AG04449 (cell line): ENCODE results near the gene DDX11.
"Not testable (repeated sequence)": the region's sequence is repeated elsewhere in the genome, so short reads cannot be mapped to it uniquely, and the experiment has no call there.

ENCODE experiments used
- CTCF ChIA-PET: fragments of 350-600 bp; formaldehyde crosslinking; extraction: SDS; loops from one replicate; lab custom pipeline; 2021; ENCODE audit warnings: antibody characterized with exemption; lab: Yijun Ruan, JAX
- POLR2A ChIA-PET: fragments of 400-600, 350-600 bp; formaldehyde crosslinking; extraction: SDS; loops from one replicate; lab custom pipeline; 2020; ENCODE audit warnings: antibody characterized with exemption, inconsistent platforms; lab: Yijun Ruan, JAX
- DNase-seq: peaks from one replicate; pipeline ENCODE4 v3.0.0-alpha.2; 2010; ENCODE audit warnings: low read depth, low spot score
- H3K4me3 ChIP-seq: 2 replicates; pipeline ENCODE4 v1.5.1; 2011; ENCODE audit warnings: low read depth, mild to moderate bottlenecking, control low read depth, low read length

The DDX11 gene

DNA sequence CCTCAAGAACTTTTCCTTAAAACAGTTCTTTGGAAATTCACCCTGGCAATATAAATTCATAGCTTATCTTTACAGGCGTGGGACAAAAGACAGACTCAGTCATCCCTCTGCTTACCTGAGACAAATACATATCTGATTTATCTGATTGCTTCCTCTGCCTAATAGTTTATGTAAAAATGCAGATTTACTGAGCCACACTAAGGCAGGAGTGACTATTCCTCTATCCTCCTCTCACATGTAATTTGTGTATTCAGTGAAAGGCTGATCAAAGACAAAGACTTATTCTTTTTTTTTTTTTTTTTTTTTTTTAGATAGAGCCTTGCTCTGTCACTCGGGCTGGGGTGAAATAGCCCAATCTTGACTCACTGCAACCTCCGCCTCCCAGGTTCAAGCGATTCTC, 77.1 kb downstream of the DDX11 start:
- CTCF ChIA-PET, POLR2A ChIA-PET, DNase-seq, H3K4me3 ChIP-seq: not testable (repeated sequence)
